ENCODE results near the gene IQSEC1.

The IQSEC1 gene

DNA sequence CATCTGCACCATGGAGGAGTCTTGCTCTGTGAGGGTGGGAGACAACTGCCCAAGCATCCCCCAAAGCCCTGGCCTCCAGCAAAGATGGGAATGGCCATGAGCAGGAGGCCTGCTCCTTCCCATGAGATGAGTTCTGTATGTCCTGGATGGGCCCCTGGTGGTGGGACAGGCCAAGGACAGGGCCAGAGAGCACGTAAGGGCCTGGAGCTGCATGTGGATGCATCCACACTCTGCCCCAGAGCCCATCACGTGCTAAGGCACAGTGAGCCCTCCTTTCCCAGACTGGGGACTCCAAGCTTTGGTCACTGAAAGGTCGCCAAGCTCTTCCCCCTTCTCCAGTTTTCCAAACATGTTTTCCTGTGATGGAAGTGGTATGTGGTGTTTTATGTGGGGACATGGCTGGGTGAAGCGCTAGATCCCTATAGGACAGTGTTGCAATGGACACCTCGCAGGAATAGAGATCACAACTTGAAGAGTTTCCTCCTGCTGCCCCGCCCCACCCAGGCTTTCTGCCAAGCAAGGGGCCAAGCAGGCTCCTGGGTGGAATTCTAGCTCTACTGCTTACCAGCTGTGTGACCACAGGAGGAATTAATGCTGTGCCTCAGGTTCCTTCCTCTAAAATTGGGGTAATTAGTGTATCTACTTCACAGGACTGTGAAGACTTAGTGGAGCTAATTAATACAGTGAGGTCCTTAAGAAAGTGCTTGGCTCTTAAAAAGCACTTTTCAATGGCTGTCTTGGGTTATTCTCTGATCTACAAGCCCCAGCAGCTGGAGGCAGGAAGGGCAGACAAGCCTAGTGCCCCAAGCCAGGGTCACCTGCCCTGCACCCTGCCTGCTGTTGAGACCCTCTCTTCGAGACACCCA is 125.5 kb downstream of the IQSEC1 start:
- no peak for DNase-seq

DNA sequence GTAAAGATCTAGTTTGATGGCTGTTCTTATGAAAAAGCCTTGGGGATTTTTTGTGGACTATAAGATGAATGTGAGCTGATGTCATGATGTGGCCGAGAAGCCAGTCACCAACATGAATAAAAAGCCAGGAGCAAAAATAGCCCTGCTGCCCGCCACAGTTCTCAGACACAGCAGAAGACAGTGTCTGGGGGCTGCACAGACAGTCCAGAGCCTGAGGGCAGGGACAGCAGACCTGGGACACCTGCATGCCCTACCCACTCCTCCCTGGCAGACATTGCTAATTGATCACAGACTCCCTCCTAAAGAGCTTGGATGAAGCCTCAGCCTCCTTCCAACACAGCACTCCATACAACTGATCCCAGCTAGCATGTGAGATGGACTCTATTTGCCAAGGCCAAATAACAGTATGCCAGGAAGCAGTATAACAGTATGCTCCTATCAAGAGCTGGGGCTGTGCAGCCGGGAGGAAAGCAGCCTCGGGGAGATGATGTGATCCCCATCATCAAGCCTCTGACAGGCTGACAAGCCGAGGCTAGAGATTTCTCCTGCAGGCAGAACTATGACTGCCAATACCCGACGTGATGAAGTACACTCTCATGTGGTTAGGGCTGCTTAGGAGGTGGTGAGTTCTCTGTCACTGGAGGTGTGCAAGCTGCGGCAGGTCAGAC is 126.4 kb downstream of the IQSEC1 start:
- DNase-seq: no peak

DNA sequence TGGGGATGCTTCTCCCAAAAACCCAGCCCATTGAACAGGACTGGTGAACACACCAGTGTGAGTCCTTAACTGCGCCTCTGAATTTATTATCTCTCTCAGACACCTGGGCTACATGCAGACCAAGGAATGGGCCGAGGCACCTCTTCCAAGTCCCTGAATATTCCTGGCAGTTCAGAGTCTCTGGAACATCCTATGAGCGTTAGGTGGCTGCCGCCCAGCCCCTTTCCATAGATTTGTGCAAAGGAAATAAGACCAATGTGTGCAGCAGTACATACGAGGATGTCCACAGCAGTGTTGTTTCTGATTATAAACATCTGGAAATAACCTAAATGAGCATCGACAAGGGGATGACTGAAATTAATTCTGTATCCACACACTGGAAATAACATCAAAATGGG is 127.0 kb downstream of the IQSEC1 start:
- no peak for DNase-seq

DNA sequence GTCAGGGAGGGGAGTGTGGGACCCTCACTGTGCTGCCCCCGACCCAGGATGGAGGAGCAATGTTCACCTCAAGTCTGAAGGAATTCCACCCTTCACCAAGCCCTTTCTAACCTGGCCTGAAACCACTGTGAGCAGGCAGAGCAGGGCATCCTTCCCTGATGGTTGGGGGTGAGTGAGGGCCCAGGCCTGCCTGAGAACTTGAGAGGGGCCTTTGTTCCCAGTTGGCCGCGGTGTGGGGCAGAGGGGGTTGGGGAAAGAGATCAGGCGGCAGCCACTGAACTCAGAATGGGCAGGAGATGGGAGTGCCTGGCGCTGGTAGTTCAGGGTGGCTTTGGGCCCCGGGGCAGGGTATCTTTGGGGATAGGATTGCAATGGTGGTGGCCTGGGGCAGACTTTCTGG is 128.4 kb downstream of the IQSEC1 start:
- DNase-seq: no peak

DNA sequence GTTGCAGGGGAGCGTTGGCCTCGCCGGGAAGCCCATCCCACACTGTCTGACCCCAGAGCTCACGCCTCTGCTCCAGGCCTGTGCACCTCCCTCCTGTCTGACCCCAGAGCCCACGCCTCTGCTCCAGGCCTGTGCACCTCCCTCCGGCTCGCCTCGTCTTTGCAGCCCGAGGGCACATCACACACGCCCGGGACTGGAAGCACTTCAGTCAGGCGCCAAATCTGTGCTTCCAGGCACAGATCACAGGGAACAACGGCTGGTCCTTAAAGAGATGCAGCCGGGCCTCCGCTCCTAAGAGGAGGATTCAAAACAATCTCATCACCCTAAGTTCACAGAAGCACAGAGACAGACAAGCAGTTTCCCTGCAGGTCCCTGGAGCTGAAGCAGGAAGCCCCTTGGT is 128.8 kb downstream of the IQSEC1 start:
- DNase-seq: no peak

DNA sequence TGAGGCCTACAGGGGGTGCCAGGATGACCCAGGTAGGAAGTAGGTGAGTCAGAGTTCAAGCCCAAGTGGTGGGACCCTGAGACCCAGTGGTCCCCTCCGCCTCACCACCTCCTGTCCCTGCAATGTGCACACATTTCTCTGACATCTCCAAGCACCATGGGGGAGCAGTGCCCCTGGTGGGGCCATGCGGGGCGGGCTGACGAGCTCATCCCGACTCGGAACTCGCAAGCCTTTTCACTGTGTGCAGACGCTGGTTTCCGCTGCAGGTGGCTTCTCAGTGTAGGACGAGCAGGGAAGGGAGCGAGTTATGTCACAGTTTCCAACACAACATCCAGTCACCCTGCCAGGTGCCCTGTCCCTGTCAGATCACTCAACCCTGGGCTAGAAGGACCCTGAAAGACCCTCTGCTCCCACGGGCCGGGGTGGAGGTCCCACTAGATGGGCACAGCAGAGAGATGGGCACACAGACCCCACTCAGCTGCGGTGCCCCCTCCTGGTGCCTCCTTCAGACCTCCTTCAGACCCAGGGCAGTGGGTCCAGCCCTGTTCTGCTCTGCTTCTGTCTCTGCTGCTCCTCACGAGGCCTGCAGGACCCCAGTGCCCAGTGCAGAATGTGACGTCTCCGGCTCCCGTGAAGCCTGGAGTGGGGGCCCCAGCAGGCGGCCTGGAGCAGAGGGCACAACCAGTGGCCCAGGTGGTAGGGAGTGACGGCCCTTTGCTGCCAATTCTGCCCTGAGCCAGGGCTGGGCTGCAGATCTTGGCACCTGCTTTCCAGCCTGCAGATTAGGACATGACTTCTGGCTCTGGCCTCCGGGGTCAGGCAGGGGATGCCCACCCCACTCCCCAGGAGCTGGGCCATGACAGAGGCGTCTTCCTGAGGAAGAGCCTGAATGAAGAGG is 129.9 kb downstream of the IQSEC1 start:
- no peak for DNase-seq

DNA sequence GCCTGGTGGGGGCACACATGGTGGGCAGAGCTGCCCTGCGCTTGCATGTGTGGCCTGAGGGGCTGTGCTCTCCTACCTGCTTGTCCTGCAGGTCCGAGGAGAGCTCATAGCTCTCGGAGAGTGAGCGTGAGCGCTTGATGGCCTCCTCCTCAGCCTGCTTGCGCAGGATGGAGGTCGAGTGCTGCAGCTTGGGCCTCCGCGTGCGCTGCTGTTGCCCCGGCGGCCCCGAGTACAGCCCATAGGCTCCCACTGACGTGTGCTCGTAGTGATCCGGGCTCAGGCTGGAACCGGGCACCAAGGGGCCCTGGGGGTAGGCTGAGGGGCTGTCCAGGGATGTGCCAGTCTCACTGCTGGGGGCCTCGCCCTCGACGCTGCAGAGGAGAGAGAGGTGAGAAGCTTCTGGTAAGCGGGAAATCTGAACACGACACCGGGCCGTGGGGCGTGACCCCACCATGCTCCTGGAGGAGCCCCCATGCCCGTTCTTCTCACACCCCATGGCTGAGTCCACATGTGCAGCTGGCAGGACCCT is 131.7 kb downstream of the IQSEC1 start:
- no peak for DNase-seq

DNA sequence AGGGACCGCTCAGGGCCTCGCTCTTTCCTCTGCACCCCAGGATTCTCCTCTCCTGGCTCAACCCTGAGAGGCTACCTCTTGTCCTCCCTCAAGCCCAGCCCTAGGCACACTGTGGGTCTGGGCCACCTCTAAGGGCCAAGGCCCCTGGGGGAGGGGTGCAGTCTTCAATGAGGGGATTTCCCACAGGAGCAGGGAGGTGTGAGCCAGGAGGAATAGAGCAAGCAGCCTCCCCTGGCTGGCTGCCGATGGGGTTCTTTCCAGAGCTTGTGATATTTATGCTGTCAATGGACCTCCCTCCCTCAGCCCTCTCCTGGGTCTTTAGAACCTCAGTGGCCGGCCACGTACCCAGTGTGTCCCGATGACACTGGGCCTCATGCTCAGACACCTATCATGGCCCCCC is 132.4 kb downstream of the IQSEC1 start:
- DNase-seq: no peak

DNA sequence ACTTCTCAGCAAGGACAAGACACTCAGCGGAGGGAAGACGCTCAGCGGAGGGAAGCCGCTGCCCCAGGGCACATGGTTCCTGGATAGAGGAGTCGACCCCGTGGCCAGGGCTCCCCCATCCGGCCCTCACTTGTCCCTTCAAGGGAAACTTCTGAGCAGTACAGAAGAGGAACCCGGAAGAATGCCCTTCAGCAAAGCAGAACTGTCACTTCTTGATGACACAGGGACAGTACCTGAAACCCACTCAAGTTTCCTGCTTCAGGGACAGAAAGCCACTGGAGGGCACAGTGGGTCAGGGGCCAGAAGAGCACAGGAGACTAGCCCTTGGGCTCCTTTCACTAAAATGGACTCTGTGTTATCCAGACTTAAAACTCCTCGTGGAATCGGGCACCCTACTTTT is 134.1 kb downstream of the IQSEC1 start:
- no peak for DNase-seq

DNA sequence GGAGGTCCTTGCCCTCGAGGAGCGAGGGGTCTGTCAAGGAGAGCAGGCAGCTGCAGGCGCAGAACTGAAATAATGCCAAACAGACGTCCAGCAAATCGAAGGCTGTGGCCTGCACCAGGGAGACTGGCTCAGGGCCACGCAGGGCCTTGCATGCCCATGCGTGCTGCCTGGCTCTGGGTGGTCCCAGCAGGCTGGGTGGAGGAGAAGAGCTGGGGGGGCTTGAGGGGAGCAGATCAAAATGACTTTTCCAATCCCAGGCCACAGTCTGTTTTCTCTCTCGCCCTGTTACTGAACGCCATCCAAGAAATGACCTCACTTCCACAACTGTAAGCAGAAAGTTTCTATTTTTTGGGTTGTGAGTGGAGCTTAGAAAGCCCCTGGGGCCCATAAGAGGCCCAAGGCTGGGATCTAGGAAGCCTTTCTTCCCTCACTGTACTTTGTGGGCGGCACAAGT is 134.9 kb downstream of the IQSEC1 start:
- DNase-seq: no peak

DNA sequence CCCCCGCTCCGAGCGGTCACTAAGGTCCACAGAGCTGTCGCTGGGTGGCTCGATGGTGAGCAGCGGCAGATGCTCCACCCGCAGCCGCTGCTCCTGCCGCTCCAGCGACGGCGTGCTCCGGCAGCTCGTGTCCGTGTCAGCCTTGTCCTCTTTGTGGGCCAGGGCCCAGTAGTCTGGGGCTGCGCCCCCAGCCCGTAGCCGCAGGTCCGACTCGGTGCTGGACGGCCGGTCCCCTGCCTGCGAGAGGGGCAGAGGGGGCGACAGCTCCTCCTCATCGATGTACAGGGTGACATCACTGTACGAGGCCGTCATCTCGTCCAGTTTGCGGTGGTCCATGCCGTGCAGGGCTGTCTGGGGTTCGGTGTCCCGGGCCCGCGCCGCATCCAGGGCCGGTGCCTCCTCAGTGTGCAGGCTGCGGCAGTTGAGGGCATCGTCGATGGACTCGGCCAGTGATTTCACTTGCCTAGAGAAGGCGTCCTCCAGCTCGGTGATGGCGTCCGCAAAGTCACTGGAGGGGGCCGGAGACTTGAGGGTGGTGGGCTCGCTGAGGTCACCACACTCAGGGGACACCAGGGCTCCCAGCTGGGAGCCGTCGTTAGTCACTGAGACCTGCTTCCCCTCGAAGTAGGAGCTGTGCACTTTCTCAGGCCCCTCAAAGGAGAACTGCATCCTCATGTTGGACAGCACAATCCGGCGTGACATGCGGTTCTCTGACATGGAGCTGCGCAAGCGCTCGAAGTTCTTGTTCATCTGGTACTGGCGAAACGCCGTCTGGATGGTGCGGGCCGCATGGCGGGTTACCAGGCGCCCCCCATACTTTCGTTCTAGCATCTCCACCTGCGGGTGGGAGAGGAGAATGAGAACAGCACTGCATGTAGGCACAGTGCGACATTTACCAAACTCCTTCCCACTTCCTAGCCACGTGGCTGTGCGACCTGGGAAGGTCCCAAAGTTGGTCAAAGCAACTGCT is 137.1 kb downstream of the IQSEC1 start:
- DNase-seq: no peak

DNA sequence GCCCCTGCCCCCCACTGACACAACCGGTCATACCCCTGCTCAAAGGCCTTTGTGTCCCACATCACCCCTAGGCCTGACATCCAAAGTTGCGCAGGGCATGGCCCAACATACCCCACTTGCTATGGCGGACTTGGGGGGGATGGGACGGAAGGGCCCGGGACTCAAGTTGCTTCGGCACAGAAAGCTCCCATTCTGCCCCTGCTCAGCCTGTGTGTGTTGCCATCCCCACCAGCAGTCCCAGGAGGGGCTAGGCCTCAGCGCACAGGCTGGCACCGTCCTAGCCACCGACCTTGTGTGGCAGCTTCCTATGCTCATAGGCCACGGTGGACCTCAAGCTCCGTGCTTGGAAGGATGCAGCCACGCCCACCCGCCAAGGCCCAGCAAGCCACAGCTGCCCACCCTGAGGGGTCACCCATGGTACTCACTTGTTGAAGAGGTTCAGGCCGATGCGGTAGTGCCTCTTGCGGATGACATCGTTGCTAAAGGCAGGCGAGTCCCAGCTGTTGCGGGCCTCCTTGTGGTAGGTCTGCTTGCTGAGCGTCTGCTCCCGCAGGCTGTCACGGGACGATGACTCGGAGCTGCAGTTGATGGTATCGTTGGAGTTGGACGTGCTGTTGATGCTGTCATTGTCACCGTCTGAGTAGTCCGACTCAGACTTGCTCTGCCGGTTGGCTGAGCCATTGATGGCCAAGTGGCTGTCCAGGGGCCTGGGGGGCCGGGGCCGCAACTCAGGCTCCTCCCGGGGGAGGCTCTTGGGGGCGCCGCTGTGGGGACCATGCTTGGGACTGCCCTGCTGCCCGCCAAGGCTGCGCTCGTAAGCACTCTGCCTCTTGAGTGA is 138.0 kb downstream of the IQSEC1 start:
- DNase-seq: no peak

DNA sequence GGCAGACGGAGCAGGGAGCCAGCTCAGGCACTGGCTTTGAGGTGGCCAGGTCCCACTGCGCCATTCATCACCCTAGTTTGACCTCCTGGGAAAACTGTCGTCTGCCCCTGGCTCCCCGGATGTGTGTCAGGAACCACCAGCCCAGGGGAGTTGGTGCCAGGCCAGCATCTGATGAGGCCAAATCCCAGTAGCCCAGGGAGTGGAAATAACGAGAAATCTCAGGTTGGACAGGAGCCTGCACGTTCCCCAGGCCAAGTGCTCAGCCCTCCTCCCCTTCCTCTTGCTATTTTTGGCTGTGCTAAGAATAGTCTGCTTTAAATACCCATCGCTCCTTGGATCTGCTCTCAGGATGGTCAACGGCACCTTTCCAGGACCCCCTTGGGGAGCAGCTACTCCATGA is 138.8 kb downstream of the IQSEC1 start:
- DNase-seq: no peak

DNA sequence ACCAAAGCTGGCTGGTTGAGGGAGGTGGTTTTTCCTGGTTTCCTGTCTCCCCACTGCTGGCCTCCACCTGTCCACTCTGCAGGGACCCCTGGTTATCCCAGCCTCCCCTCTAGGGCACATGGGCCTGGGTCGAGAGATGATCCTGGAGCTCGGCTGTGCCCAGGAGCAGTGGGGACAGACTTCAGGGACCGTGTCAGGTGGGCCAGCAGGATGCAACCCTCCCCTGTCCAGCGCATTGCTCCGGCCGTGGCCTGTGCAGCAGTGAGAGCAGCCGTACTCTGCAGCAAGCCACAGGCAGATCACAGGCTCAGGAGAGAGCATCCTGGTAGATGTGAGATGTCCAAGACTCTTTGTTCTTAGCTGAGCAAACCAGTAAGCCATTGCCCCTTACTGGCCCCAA is 139.3 kb downstream of the IQSEC1 start:
- no peak for DNase-seq

DNA sequence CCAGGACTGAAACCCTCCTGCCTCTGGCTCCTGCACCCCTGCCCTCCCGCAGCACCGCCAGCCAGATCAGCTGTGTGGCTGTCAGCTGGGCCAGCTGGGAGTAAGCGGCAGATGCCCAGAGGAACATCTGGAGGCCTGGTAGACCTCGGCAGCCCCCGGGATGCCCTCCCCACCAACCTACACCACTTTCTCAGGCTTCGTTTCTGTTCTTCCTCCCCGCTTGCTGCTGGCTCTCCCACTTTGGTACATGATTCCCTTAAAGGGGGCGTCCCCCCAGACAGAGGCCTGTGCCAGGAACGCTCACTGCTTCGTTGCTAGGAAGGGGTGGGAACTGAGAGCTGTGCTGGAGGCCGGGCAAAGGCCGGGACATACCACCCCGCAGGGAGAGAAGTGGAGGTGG is 140.5 kb downstream of the IQSEC1 start:
- no peak for DNase-seq

DNA sequence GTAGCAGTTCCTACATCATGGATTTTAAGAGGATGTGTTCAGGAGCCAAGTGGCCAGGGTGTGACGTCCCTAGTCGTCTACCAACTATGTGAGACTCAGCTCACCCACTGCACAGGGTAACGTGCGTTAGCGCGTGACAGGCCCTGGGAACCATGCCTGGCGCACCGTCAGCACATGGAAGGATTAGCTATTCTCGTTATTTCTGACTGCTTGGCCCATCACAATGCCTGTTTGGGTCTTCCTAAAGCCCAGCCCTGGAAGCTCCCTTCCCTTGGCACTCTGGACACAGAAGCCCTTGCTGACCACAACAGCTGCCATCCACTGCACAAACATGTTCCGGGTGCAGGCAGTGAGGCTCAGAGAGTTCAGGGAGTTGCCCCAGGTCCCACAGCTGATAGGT is 140.9 kb downstream of the IQSEC1 start:
- no peak for DNase-seq

DNA sequence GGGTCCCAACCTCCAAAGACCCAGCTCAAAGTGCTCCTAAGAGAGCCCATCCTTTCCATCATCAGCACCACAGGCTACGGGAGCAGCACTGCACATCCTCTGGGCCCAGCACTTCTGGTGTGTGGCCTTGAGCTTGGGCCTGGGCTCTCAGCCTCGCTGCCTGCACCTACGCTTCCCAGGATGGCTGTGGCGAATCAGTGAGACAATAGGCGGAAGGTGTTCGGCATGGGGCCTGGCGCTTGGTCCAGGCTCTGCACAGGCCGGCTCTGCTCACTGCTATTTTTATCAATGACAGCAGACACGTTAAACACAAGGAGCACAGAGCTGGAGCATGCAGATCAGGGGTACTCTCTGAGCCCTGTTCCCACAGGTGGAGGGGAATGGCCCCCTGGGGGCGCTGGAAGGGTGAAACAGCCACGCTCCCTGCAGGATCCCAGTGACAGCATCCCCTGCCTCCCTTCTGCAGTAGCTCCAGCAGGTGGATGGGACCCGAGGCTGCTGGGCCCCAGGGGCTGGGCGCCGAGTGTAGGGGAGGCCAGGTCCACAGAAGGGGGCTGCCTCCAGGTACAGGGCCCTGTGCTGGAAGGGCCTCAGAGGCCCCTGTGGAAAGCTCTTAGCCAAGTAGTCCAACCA is 141.8 kb downstream of the IQSEC1 start:
- DNase-seq: no peak

DNA sequence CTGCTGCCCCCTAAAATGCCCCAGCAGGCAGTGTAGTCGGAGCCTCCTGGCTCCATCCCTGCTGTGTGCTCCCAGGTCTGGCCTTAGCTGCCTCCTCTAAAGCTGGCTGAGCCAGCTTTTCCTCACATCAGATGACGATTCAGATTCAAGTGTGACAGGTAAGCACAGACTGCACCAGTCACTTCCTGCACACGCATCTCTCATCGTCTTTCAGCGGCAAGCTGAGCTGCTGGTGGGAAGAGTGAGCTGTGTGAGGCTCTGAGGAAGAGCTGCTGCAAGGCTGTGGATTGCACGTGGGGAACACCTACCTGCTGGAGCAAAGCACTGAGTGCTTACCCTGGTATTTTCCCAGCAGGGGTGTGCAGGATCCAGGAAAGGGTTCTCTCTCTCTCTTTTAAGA is 143.4 kb downstream of the IQSEC1 start:
- DNase-seq: no peak

DNA sequence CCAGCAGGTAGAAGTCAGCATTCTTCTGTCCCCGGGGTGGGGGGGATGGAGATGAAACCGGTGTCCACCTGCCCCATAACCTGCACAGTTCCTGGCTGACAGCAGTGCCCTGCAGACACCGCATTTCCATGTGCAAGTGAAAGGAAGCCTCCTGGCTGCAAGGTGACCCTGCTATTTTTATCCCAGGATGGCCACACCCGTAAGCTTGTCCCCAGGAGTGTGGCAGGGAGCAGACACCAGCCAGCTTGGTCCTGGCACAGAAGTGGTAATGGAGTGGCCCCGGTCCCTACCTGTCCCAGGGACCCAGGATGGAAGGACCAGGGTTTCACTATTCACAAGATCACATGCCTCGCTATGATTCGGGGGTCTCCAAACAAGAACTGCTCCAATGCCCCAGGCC is 146.6 kb downstream of the IQSEC1 start:
- no peak for DNase-seq

DNA sequence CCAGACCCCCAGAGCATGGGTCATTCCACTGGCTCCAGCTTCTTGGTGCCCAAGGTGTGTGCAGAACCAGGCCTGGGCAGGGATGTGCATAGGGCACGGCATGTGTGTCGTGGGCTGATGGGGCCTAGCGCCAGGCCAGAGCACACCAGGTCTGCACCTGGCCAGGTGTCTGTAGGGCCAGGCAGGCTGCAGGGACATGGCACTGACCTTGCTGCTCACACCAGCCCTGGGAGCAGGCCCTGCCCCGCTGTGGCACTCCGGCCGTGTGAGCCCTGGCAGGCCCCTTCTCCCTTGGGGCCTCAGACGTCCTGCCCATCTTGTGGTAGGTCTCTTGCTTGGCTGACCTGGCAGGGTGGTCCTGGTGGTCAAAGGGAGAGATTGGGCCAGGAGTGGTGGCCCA is 147.6 kb downstream of the IQSEC1 start:
- no peak for DNase-seq
